ENCODE measurements around the gene FXYD3.

GRCh38 chr19:35156673-35157014, 41.0 kb downstream of the FXYD3 start:
- TF ChIP-seq CTCF (IDR thresholded peaks at IDR 0.05; ENCODE audit: insufficient read depth, low read length) (no peak), GABPA (IDR thresholded peaks at IDR 0.05; ENCODE audit: low read depth) (no peak), POLR2AphosphoS5 (IDR thresholded peaks at IDR 0.05; ENCODE audit: low read depth) (no peak), SPI1 (IDR thresholded peaks at IDR 0.05; ENCODE audit: borderline replicate concordance, low read depth) (no peak)
- TF ChIP-seq, protein P1, sequence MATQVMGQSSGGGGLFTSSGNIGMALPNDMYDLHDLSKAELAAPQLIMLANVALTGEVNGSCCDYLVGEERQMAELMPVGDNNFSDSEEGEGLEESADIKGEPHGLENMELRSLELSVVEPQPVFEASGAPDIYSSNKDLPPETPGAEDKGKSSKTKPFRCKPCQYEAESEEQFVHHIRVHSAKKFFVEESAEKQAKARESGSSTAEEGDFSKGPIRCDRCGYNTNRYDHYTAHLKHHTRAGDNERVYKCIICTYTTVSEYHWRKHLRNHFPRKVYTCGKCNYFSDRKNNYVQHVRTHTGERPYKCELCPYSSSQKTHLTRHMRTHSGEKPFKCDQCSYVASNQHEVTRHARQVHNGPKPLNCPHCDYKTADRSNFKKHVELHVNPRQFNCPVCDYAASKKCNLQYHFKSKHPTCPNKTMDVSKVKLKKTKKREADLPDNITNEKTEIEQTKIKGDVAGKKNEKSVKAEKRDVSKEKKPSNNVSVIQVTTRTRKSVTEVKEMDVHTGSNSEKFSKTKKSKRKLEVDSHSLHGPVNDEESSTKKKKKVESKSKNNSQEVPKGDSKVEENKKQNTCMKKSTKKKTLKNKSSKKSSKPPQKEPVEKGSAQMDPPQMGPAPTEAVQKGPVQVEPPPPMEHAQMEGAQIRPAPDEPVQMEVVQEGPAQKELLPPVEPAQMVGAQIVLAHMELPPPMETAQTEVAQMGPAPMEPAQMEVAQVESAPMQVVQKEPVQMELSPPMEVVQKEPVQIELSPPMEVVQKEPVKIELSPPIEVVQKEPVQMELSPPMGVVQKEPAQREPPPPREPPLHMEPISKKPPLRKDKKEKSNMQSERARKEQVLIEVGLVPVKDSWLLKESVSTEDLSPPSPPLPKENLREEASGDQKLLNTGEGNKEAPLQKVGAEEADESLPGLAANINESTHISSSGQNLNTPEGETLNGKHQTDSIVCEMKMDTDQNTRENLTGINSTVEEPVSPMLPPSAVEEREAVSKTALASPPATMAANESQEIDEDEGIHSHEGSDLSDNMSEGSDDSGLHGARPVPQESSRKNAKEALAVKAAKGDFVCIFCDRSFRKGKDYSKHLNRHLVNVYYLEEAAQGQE (IDR thresholded peaks at IDR 0.05; ENCODE audit: insufficient replicate concordance, low read depth), result no peak

Data from HL-60 (cell line).